HG02885 (cell line): Measurements from ENCODE around the gene NEU2.
"Not testable (repeated sequence)": the region's sequence is repeated elsewhere in the genome, so short reads cannot be mapped to it uniquely, and the experiment has no call there.

ENCODE experiments used
- ATAC-seq: cut with Tn5 transposase; IDR thresholded peaks from one replicate; pipeline ENCODE4 v1.9.1; 2021; ENCODE audit warnings: mild to moderate bottlenecking; ENCODE audit not compliant: unreplicated experiment, poor library complexity

The NEU2 gene

DNA sequence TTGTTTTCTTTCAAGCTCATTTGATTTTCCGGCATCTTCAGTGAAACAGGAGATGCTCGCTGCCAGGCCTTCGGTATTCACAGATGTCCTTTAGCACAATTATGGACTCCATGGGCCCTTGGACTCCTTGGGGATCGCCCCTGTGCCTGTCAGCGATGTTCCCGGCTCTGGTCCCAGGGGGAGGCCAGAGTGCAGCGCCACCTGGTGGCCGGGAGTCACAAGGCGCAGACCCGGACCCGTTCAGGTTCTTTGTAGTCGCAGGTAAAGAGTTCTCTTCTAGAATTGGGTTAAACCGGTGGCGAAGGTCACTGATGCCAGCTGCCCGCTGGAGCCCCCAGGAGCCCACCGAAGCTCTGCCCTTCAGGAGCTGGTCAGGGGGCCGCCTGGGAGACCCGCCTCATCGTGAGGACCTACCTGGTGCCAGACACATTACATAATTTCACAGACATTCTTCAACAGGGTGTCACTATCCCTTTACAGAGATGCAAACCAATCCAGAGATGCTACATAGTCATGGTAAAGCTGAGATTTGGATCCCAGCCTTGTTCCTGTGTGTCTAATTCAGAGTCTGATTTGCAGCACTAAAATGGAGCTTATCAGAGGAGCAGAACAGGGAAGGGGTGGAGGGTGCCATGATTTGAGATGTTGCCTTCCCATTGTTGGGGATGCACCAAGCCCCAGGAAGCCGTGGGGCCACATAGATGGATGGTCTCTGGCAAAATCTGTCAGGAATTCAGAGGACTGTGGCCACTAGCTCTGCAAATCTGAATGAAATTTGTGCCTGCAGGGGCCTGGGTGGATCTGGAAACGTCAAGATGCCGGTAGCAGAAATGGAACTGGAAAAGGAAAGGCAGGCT, 21.7 kb downstream of the NEU2 start:
- peak; percentile 60 for ATAC-seq

GRCh38 chr2:233055362-233055761, 22.9 kb downstream of the NEU2 start:
- no peak for ATAC-seq

DNA sequence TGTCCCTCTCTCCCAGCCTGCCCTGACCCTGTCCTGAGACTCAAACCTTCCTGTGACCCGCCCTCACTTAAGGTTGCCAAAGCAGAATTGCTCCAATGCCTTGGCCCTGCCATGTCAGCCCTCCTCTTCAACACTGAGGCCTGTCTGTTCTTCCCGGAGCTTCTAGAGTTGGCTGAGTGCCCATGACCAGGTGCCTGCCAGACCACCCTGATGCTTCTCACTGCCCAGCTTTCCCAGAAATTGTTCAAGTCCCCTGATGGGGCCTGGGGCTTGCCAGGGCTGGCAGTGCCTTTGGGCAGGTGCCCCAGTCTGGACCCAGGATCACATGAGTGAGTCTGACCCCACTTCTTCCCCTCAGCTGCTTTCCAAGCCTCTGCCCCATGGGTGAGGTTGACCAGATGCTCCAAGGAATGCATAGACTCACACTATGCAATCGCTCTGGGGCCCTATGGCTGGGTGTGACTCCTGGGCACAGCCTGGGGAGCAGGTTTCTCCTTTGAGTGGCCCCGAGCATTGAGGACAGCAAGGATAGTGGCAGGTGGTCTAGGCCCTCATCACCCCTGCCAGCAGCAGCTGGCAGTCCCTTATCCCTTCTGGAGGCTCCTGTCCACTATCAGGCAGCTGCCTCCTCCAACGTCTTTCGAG, 24.6 kb downstream of the NEU2 start:
- ATAC-seq = no peak

DNA sequence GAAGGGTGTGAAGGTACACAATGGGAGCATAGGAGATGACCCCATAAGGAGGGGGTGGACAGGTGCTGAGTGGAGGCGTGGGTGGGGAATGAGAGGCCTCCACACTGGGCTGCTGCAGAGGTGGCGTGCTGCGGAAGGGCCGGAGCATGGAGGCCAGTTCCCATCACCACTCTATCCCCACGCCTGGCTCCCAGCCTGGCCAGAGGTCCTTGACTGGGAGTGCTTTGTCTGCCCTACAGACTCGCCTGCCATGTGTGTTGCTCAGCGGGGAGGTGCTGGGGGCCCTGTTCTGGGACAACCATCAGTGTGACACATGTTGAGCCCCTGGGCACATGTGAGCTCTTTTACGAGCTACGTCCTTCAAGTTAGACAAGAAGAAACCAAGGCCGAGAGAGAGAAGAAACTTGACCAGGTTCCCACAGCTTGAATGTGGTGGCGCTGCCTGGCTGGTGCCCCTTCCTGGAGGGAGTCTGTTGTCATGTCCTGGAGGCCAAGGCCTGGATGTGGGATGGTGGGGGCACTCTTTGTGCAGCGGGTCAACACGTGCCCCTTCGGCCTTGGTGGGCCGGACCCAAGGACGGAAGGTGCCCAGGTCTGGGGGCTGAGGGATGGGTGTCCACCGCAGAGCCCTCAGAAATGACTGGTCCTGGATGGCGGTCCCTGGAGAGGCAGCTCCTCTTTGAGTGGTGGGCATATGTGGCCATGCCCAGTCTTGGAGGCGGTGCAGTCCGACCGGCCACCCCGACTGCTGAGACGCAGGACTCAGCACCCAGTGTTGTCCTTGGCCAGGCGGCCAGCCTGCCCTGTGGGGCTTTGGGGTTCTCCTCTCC, 26.5 kb downstream of the NEU2 start:
- no peak for ATAC-seq

- no peak for ATAC-seq
Measured at GRCh38 chr2:233059547-233059796, 27.0 kb downstream of the NEU2 start.

- peak; percentile 47 for ATAC-seq
Measured at GRCh38 chr2:233059797-233060500, 27.5 kb downstream of the NEU2 start, which contains the start of gene INPP5D. TSS of gene INPP5D (plus strand) at chr2:233060342. CDS start at chr2:233060479, 137 bp downstream.

DNA sequence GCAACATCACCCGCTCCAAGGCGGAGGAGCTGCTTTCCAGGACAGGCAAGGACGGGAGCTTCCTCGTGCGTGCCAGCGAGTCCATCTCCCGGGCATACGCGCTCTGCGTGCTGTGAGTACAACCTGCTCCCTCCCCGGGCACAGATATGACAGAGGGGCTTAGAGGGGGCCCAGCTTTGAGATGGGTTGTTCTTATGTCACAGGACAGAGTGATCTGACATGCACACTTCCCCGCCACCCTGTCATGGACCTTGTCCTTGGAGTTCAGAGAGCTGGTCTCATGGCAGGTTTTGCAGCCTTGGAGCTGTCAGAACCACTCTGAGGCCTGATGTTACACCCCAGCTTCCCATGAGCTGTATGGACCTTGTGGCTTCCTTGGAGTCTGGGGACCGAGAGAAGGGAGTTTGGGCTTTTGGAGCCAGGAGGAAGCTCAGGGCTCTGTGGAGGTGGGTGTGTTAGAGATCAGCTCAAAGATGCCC, 28.1 kb downstream of the NEU2 start:
- ATAC-seq = no peak

DNA sequence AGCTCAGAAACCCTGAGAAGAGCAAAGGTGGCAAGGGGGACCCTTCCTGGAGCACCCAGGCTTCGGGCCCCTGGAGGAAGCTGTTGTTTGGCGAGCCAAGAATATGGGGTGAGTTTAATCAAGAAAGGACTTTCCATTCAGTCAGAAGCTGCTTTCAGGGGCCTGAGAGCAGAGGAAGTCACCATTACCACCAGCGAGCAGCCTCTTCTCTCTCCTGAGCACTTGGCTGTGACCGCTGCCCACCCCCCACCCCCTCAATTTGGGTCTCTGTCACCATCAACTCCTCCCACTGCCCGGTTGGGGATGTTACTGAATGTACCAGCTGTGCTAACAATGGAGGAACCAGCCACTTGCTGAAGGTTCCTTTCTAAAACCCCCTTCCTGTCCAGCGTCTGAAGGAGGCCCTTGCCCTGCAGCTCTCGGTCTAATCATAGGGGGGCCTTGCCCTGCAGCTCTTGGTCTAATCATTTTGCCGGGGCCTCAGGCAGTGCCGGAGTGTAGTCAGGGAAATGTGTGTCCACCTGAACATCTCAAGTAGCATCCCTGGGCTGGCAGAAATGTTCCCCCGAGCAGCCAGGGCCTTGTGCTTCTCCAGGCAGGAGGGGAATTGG, 28.6 kb downstream of the NEU2 start:
- no peak for ATAC-seq

- no peak for ATAC-seq
Measured at GRCh38 chr2:233061591-233062450, 29.3 kb downstream of the NEU2 start.

DNA sequence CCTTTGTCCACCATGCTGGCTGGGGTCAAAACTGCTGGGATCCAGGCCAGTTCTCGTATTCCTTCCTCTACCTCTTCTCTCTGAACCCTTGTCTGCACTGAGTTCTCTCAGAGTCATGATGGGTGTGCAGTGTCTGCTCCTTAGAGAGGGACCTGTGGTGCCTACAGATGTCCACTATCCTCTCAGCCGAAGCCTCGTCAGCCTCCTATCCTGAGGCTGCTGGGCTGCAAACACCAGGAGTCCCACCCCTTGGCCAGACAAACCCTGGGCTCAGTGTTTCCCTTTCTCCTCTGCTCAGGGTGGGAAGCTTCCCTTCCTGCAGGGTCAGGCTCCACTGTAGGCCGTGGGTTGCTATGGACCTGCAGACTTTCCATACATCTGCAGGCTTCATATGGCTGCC, 30.0 kb downstream of the NEU2 start:
- ATAC-seq = no peak

GRCh38 chr2:233062946-233063268, 30.4 kb downstream of the NEU2 start:
- no peak for ATAC-seq

- ATAC-seq = peak; percentile 55
Measured at GRCh38 chr2:233063269-233063975, 30.9 kb downstream of the NEU2 start.

- no peak for ATAC-seq
Measured at GRCh38 chr2:233063976-233064411, 31.5 kb downstream of the NEU2 start.

DNA sequence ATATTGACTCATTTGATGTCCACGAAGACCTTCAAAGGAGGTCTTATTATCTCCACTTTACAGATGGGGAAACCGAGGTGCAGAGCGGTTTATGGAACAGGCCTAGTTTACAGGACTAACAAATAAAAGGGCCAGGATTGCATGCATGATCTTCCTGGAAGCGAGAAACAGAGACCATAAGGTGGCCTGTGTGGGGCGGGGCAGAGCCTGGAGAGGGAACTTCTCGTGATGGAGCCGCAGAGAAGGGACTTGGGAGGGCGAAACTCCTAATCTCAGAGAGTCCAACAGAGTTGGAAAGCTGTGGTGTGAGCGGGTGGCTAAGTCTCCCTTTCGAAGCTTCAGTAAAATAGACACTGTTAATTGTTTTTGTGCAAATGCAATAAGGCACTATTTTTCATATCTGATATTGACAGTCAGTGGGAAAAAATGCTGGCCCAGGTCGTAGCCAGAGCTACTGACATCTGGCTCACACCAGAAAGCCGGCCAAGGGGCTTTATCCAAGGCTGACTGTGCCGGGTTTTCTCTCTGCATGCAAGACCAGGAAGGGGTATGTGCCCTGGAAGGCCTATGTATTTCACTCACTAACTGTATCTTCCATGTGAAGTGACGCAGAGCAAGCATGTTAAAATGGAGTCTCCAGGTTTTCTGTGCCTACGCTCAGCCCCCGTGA, 32.2 kb downstream of the NEU2 start:
- ATAC-seq = no peak

DNA sequence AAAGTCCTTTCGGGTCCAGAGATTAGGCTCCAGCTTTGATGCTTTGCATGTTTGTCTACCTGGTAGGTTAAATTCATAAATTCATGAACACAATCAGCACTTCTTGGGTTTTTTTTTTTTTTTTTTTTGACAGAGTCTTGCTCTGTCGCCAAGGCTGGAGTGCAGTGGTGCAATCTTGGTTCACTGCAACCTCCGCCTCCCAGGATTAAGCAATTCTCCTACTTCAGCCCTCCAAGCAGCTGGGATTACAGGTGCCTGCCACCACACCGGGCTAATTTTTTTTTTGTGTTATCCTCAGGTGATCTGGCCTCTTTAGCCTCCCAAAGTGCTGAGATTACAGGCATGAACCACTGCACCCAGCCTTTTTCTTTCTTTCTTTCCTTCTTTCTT, 32.7 kb downstream of the NEU2 start:
- ATAC-seq = not testable (repeated sequence)

DNA sequence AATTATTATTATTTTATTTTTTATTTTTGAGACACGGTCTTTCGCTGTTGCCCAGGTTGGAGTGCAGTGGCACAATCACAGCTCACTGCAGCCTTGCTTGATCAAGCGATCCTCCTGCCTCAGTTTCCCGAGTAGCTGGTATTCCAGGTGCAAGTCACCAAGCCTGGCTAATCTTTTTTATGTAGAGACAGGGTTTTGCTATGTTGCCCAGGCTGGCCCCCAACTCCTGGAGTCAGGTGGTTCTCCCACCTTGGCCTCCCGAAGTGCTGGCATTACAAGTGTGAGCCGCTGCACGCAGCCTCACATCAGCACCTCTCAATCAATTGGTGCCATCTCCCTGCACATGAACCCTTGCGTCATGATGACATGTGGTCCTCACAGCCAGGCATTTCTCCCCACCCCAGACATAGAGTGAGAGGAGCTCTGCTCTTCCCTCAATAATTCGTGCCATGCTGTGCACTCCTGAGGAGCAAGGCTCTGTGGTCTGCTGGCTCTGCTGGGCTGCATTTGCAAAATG, 33.5 kb downstream of the NEU2 start:
- no peak for ATAC-seq

DNA sequence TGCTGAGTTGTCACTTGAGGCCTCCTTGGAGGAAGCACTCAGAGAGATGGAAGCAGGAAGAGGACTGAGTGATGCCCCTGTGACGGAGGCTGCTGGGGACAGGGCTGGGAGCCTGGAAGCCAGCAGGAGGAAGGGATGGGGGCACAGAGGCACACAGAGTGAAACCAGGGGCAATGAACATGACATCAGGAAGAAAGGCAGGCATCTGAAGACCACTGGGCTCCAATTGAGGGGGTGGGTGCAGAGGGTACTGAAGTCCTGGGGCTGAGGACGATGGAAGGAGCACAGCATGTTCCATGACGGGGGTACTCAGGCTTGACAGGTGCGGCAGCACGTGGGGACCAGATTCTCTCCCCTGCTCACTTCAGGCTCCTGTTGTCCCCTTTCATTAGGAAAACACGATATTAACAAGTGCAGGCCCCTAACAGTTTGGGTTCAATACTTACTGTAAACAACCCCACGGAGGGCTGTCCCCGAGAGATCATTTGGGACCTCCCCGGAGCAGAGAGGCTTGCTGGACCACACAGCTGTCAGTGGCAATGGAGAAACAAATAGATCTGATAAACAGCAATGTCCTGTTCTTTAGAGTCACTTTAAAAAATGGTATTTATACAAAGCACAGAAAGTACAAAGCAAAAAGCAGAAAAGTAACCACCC, 36.4 kb downstream of the NEU2 start:
- ATAC-seq = no peak
